ENCODE data around the gene METTL18.

The METTL18 gene

DNA sequence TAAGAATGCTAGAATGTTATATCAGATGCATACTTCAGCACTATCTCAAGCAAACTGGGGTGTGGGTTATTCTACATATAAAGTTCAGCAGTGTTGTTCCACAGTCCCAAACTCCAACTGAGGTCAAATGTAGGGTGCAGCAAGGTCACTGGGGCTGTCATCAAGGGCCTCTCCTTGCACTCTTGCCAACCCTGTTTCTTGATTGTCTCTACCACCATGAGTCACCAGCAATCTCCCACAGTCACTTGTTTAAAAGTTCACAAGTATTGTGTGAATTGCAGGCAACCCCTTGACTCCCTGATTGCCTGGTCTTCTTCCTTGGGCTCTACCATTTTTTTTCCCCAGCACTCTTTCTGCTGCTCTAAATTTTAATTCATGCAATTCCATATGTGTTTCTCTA is 10.6 kb downstream of the METTL18 start:
- no peak for DNase-seq

- no peak for DNase-seq
These were observed 12.1 kb downstream of the METTL18 start for GRCh38 chr1:169782596-169782995.

- no peak for DNase-seq
These were observed 14.7 kb downstream of the METTL18 start for GRCh38 chr1:169779970-169780369.

DNA sequence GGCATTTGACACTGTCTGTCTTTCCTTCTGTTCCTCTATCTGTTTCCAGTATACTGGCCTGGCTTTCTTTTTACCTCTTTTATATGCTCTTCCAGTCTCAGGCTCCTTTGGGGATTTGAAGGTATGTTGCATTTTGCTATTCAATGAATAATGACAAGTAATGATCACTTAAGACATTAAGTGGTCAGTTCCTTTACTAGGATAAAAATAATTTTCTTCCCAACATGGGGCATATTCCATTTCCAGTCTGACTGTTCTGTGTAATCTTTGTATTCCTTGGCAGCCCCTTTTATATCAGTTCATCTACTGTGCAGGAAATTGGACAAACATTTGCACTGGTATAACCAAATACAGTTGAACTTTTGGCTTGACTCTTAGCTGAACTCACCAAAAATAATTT is 15.6 kb downstream of the METTL18 start:
- DNase-seq, result no peak

DNA sequence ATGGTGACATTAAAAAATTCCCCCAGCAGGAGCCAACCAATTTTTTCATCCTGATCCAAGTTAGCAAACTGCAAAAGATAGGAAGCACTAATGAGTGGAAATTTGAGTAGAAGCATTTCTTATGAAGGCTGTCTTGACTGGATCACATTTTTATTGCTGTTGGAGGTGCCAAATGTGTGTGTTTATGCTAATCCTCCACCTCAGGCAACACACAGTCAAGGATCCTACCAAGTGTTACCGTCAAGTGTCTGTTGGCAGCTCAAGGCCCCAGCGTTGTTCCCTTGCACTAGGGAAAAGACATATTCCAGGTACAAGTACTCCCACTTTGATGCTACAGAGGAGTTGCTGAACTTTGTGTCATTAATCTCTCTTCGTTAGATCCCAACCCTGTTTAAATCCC is 18.3 kb downstream of the METTL18 start:
- DNase-seq, result no peak

DNA sequence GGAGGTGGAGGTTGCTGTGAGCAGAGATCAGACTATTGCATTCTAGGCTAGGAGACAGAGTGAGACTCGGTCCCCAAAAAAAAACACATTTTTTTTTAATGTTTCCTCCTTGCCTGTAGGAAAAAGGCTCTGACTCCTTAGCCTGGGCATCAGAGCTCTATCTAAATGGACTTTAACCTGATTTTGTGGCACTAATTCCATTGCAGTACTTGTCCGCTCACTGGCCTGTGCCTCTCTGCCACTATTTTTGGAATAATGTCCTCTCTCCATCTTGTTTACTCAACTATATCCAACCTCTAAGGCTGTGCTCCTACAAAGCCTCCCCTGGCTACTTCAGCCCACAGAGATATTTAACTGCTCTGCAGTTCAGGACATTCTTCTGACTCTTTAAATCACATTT is 26.5 kb downstream of the METTL18 start:
- no peak for DNase-seq

- DNase-seq, result no peak
These were observed 29.0 kb downstream of the METTL18 start for GRCh38 chr1:169765580-169766331.

DNA sequence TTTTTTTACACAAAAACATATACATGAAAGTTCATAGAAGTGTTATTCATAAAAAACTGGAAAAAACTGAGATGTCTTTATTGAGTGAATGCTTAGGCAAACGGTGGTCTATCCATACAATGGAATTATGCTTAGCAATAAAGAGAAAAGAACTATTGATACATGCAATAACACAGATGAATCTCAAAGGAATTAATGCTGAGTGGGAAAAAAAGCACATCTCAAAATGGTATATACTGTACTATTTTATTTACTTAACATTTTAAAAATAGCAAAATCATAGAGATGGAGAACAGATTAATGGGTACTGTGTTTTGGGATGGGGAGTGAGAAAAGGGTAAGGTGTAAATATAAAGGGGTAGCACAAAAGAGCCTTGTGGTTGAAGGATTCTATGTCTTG is 29.8 kb downstream of the METTL18 start:
- DNase-seq, result no peak

- no peak for DNase-seq
These were observed 32.0 kb downstream of the METTL18 start for GRCh38 chr1:169762699-169763098.

- DNase-seq, result no peak
These were observed 35.7 kb downstream of the METTL18 start for GRCh38 chr1:169759038-169759437.

GRCh38 chr1:169753549-169753948 is 41.2 kb downstream of the METTL18 start:
- no peak for DNase-seq

DNA sequence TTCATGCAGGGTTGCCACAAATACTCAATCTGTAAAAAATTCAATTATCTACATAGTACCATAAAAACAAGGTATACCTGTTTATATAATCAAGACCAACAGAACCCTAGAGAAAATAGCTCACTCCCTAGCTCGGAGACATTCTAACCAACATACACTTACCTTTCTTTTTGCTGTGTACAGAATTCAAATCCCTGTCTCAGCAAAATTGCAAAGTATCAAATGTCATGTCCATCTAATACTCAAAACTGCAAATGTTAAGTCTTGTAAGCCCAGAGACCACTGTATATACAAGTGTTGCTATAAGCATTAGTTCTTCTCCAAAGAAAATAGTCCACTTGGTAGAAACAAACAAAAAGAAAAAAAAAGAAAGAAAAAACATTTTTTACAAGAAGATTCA is 44.7 kb downstream of the METTL18 start:
- DNase-seq, result no peak

DNA sequence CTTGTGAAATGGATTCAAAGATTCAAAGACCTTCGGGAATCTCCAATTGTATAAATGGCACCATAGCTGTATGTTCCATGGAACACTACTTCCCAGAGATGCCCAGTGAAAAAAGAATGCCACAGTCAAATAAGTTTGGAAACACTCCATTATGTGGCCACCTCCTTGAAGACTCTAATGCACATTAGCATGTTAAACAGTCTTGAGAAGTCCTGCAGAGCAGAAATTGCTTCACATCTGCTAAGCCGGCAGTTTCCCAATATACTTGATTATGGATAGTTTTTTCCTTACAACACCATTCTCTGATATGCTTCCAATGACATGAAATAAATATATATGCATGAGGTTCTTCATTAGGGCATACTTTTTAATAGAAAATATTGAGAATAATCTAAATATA is 48.2 kb downstream of the METTL18 start:
- DNase-seq, result no peak

DNA sequence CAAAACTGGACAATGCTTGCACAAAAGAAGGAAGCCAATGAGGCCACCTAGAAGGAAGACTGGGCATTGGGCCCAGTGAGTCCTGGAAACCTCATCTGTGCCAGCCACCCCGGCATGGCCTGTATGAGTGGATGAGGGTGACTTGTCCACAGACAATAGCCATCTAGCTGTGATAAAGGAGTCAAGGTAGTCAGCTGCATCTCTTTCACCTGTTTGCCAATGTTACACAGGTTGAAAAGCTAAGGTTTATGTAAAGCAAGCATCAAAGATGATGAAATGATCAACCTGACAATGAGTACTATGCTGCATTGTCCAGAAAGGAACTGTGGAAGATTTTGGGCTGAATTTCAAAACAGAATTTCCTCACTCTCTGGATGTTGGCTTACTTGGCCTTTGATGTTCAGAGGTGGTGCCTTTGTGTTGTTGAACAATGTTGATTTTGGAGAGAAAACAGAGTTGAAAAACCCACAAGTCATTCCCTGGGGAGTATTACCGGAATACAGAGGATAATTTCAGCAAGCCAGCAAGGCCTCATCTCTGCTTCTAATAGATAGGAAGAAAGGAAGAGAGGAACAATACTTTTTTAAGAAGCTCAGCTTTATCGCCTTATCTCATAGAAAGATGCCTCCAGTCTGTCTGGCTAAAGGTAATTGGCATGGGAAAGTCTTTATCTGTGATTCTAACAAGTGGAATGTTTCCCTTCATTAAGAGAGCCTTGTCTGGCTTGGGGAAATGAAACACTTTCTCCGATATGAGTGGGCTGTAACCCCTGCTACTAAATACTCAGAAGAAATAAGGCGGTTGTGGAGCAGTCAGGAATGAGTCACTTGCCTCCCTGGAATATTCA is 49.5 kb downstream of the METTL18 start:
- DNase-seq, result no peak

All from right hindlimb (tissue), 1 donor.